HG03469 (cell line): Measurements from ENCODE around the gene CRYGB.
"Not testable (repeated sequence)": the region's sequence is repeated elsewhere in the genome, so short reads cannot be mapped to it uniquely, and the experiment has no call there.

Experiments
- ATAC-seq: cut with Tn5 transposase; IDR thresholded peaks from one replicate; pipeline ENCODE4 v1.9.1; 2021; ENCODE audit warnings: mild to moderate bottlenecking, moderate library complexity, moderate number of reproducible peaks; ENCODE audit not compliant: unreplicated experiment

The CRYGB gene

DNA sequence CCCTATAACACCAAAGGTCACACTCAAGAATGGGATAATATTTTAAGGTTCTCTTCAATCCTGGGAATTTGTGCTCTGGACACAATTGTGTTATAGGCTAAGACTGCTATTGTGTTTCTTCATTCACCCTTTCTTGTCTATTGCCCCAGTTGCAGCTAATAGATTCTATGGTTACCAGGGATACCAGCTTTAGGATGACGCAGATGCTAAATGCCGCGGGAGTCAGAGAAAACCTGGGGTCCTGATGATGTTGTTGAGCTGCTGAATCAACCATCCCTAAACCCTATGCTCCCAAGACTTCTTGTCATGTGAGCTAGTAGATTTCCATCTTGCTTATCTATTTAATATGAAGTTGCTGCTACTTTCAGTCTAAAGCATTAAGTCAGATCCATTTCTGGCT, 27.0 kb downstream of the CRYGB start:
- ATAC-seq: no peak

DNA sequence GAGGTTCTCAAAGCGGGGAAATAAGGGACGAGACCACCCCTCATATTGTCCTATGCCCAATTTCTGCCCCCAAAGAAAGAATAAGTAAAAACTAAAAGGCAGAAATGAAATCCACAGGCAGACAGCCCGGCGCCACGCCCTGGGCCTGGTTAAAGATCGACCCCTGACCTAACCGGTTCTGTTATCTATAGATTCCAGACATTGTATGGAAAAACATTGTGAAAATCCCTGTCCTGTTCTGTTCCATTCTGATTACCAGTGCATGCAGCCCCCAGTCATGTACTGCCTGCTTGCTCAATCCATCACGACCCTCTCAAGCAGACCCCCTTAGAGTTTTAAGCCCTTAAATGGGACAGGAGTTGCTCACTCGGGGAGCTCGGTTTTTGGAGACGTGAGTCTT, 28.6 kb downstream of the CRYGB start:
- ATAC-seq: not testable (repeated sequence)

DNA sequence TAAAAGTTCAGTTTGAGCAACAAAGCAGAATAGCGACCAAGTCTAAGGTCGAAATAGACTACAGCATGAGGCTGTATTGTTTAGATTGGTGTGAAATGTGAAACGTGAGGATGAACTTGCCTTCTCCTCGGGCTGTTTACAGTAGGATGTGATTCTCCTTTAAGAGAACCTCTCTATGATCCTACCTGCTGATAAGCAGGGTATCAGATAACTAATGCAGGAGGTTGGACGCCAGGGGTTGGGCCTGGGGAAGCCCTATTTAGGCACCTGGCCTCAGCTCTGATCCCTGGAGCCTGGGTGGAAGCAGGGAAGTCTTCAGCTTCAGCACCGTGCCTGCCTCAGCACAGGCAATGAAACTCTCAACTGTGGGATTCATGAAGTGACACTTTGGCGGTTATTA, 33.0 kb downstream of the CRYGB start:
- ATAC-seq: no peak

DNA sequence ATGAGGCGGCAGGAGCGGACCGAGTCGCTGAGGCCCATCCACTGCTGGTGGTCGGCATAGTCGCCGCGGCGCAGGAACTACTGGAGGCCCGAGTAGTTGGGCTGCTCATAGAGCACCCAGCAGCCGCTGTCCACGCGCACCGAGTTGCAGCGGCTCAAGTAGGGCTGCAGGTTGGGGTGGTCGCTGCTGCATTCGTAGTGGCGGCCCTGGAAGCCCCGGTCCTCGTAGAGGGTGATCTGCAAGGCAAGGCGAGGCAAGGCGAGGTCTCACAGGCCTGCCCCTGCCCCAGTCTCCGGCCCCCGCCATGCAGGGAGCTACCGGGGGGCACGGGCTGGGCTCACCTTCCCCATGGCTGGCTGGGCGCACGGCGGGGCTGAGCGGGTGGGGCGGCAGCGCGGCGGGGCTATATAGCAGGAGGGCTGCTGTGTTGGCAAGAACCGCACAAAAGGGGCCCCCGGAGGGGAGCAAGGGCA, 33.6 kb downstream of the CRYGB start:
- not testable (repeated sequence) for ATAC-seq

DNA sequence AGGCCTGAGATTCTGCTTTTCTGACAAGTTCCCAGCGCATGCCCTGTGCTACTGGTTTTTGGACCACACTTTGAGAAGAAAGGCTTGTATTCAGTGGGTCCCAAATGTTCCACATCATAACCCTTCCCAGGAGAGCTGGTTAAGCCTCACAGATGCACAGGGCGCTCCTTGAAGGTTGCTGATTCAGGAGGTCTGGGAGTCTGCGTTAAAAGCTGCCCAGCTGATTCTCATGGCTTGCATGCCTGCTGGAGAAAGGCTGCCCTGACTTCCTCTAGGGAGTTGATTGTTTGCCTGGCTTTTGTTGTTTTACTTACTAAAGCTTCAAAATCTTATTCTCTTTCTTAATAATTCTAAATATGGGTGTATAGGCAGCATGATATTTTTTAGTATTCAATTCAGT, 42.3 kb downstream of the CRYGB start:
- ATAC-seq: no peak

DNA sequence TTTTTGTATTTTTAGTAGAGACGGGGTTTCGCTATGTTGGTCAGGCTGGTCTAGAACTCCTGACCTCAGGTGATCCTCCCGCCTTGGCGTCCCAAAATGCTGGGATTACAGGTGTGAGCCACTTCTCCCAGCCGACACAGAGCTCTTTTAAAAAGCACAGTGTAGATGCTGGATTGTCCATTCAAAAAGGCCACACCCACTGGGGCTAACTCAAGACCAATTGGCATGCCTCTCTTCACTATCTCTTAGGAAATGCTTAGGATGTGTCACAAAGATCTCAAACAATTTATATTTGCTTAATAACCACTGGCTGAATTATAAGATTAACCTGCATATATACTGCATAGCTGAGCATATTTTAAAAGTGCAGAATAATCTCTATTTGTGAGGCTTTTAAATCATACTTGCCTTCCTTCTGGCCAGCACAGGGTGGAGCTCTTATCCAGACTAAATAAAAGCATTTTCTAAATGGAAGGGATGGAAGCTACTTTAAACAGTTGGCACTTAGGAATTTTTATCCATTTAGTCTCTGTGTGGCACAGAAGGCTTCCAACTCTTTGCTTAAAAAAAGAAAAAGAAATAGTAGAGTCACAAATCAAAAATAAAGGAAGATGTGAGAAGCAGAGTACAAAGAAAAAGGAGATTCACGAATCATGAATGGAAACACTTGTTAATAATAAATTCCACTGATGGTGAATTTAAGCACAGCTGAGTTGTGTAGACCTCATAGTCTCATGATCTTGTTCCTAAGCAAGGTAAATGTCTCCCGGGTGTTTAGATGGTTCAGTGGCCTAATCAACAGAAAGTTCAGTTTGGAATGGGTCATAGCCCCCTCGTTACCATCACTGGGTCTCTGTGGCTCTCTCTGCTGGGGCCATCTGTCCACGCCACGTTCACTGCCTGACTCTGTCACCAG, 44.0 kb downstream of the CRYGB start:
- ATAC-seq: no peak

DNA sequence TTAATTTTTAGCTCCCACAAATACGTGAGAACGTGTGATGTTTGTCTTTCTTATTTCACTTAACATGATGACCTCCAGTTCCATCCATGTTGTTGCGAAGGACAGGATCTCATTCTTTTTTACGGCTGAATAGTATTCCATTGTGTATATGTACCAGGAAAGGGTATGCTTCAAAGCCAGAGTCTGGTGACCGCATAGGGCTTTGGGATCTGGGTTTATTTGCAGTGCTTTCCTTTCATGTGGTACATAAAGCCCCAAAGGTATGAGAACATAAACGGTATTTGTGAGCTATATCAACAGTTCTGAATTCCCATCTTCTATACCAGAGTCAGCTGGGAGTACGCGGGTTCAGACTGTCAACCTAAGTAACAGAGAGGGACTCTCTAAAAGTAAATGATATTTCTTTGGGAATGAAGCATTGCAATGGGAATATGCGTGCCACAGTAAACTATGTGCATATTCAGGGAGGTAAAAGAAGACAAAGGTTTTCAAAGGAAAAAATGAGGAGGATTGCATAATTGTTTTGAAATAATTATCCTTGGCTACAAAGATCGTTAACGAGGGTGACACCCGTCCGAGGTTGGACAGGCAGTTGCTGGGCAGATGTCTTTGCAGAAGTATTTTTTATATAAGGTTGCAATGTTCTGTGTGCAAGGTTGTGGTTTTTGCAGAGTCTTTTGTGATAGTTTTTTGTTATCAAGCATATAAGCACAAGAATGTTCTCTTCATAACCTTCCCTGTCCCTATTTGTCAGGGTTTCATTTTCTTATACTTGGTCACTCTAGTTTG, 46.1 kb downstream of the CRYGB start:
- no peak for ATAC-seq

DNA sequence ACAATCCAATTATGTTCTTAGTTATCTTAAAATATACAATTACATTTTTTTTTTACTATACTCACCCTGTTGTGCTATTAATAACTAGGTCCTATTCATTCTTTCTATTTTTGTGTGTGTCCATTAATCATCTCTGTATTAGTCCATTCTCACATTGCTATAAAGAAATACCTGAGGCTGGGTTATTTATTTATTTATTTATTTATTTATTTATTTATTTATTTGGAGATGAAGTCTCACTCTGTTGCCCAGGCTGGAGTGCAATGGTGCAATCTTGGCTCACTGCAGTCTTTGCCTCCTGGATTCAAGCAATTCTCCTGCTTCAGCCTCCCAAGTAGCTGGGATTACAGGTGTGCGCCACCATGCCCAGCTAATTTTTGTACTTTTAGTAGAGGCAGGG, 47.3 kb downstream of the CRYGB start:
- not testable (repeated sequence) for ATAC-seq

DNA sequence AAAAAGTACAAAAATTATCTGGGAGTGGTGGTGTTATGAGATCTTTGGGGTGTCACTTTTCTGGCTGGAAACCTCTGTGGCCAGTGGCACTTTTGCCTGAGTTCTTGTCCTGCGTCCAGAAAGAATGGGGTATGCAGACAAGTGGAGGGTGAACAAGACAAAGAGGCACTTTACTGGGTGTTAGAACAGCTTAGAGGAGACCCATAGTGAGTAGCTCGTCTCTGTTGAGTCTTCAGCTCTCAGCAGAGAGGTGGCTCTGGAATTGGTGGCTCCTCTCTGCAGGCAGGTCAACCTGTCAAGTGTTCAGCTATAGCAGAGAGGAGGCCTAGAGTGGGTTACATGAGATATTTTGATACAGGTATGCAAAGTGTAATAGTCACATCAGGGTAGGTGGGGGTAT, 47.7 kb downstream of the CRYGB start:
- ATAC-seq: no peak

DNA sequence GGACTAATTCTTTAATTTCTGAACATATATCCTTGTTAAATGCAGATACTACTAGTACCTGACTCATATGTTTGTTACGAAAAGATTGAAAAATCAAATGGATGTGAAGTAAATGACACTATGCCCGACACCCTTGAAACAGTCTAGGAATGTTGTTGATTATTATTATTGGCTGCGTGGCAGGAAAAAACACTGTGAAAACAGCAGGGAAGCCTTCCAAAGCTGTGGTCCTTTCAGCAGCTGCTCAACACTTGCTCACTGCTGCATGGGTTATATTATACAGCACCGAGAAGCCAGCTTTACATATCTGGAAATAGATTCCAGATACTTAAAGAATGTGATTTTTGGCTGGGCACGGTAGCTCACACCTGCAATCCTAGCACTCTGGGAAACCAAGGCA, 48.2 kb downstream of the CRYGB start:
- ATAC-seq: no peak

DNA sequence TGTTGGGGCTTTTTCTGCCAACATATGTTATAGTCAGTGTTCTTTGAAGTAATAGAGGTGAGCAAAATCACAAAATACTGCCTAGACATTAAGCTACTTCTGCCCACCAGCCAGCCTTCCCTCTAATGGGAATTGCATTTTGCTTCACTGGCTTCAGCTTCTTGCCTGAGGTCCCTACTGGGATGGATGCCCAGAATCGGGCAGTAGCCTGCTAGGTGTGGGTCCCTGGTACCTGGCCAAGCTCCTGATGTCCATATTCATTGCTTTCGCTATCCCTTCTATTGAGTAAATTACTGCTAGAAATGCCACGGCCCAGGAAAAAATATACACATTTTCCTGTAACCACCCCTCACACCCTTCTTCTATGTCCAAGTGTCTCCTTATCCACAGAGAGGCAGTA, 48.6 kb downstream of the CRYGB start:
- no peak for ATAC-seq

DNA sequence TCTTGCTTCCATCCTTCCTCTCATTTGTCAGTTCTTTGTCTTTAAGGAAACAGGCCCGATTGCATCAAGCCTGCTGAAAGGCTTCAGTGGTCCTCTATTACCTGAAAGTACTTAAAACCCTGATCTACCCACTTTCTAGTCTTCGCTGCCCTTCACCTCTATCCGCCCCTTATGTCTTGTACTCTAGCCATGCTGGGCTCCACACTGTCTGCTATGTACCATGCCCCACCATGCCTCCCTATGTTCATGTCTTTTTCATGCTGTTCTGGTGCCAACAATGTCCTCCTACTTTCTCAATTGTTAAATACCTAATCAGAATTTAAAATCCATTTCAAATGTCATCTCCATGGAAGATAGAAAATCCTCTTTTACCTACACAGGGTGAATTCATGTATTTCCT, 49.9 kb downstream of the CRYGB start:
- no peak for ATAC-seq

DNA sequence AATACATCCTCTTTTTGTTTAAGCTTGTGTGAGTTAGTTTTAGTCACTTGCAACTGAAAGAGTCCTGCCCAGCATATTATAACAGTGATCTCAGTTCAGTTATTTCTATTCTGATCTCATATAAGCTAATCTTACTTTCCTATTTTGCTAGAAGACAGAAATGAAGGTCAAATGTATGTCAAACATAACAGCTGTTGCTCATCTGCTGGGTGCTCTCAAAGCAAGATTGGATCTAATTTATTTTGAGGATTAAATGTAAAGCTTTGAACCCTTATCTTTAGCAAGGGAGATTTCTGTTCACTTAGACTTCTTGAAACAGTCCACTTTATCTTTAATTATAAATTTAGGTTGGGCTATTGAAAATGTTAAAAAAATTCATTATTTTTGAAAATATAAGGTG, 52.8 kb downstream of the CRYGB start:
- ATAC-seq: no peak
